ENCODE data around the gene OAT. TPM values are rescaled to one million over a fixed set of nuclear protein-coding genes. Genes with fewer than 3 reads are reported as not detected.

OAT gene
- total and polyA plus RNA-seq, 2 donors (not counting 3 experiments of a cell fraction or from before 2014, with no cell fraction given), result 69.9 to 90.8 TPM

- CTCF ChIA-PET, result interaction anchor here (3.3 to 17.2 kb wide), 2 partner anchors 10 to 383 kb away, joined by 22 to 691 read pairs; no protein-coding TSS in a partner anchor
- Histone ChIP-seq H3K36me3 (ENCODE audit: control insufficient read depth in 2 of 2, extremely low read depth in 1 of 2, insufficient read depth in 2 of 2, low read length in 2 of 2) (no peaks in the 10 kb centered on the region), H2AFZ (ENCODE audit: low read depth, low read length) (no peak overlapping the region), H3K27ac (ENCODE audit: insufficient read depth, low read depth, low read length) (no peak overlapping the region), H3K9ac (replicated peaks; ENCODE audit: extremely low read depth, insufficient read depth, low read length) (no peak overlapping the region), H3K9me3 (replicated peaks; ENCODE audit: control insufficient read depth, insufficient read depth, low read length) (no peaks in the 10 kb centered on the region), H3K4me3 (replicated peaks in 1 of 3; ENCODE audit: insufficient read depth in 1 of 3, low read depth in 1 of 3, low read length in 3 of 3) (no peak overlapping the region), H3K9me1 (replicated peaks; ENCODE audit: control insufficient read depth, extremely low read depth, insufficient read depth, low read length) (no peaks in the 10 kb centered on the region), H3K4me2 (ENCODE audit: insufficient read depth, low read length) (no peak overlapping the region), H3K79me2 (ENCODE audit: control insufficient read depth, insufficient read depth, low read length) (no peaks in the 10 kb centered on the region), H3K4me1 (ENCODE audit: control insufficient read depth, extremely low read depth, insufficient read depth, low read length) (no peaks in the 10 kb centered on the region), H4K20me1 (replicated peaks; ENCODE audit: control insufficient read depth, extremely low read depth, insufficient read depth, low read length) (no peaks in the 10 kb centered on the region), H3K27me3 (ENCODE audit: control insufficient read depth in 2 of 2, insufficient read depth in 2 of 2, low read length in 2 of 2) (peaks cover 0 to 3% of the 10 kb centered on the region in 2 experiments)
- POLR2A ChIA-PET, result no interaction called here
- TF ChIP-seq EZH2 (IDR thresholded peaks at IDR 0.05; ENCODE audit: borderline replicate concordance, low read depth, low read length, severe bottlenecking) (no peak), MAX (IDR thresholded peaks at IDR 0.05; ENCODE audit: insufficient read depth, insufficient read length) (no peak), POLR2AphosphoS5 (IDR thresholded peaks at IDR 0.05; ENCODE audit: insufficient read depth, low read depth, low read length) (no peak), GATA2 (IDR thresholded peaks at IDR 0.05; ENCODE audit: insufficient read depth, insufficient read length, low read depth, low read length) (no peak)
- FAIRE-seq (no peak), DNase-seq (ENCODE audit: low read depth, low spot score) (no peak)
- dilution Hi-C loops (cut with MboI; ENCODE audit: extremely low pct_ligation_motif_present, low sequenced_read_pairs) (no loop called here), intact Hi-C loops (cut with micrococcal nuclease) (no loop called here)
- no TSS peak for BruUV-seq (replicated peaks)
Measured at GRCh38 chr10:124378881-124379471, 39.7 kb downstream of the OAT start.

GRCh38 chr10:124378271-124378670, 40.5 kb downstream of the OAT start:
- H3K4me2 ChIP-seq (ENCODE audit: insufficient read depth, low read length), result no peak overlapping the region
- H3K79me2 ChIP-seq (ENCODE audit: control insufficient read depth, insufficient read depth, low read length), result no peaks in the 10 kb centered on the region
- dilution Hi-C loops (cut with MboI; ENCODE audit: extremely low pct_ligation_motif_present, low sequenced_read_pairs), result no loop called here
- H3K36me3 ChIP-seq (ENCODE audit: control insufficient read depth in 2 of 2, extremely low read depth in 1 of 2, insufficient read depth in 2 of 2, low read length in 2 of 2), result no peaks in the 10 kb centered on the region
- TF ChIP-seq FOS (IDR thresholded peaks at IDR 0.05; ENCODE audit: borderline replicate concordance, insufficient read depth, low read length), result no peak
- no peak for TF ChIP-seq GATA2 (IDR thresholded peaks at IDR 0.05; ENCODE audit: insufficient read depth, insufficient read length, low read depth, low read length)
- TF ChIP-seq POLR2A (IDR thresholded peaks at IDR 0.05; ENCODE audit: low read depth, low read length), result no peak
- TF ChIP-seq POLR2AphosphoS5 (IDR thresholded peaks at IDR 0.05; ENCODE audit: insufficient read depth, low read depth, low read length), result no peak
- TF ChIP-seq, protein P1, sequence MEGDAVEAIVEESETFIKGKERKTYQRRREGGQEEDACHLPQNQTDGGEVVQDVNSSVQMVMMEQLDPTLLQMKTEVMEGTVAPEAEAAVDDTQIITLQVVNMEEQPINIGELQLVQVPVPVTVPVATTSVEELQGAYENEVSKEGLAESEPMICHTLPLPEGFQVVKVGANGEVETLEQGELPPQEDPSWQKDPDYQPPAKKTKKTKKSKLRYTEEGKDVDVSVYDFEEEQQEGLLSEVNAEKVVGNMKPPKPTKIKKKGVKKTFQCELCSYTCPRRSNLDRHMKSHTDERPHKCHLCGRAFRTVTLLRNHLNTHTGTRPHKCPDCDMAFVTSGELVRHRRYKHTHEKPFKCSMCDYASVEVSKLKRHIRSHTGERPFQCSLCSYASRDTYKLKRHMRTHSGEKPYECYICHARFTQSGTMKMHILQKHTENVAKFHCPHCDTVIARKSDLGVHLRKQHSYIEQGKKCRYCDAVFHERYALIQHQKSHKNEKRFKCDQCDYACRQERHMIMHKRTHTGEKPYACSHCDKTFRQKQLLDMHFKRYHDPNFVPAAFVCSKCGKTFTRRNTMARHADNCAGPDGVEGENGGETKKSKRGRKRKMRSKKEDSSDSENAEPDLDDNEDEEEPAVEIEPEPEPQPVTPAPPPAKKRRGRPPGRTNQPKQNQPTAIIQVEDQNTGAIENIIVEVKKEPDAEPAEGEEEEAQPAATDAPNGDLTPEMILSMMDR (IDR thresholded peaks at IDR 0.05; ENCODE audit: extremely low read depth in 1 of 2, insufficient read depth in 1 of 2, low read depth in 1 of 2, low read length in 2 of 2), result no peak
- TF ChIP-seq EZH2 (IDR thresholded peaks at IDR 0.05; ENCODE audit: borderline replicate concordance, low read depth, low read length, severe bottlenecking), result no peak
- TF ChIP-seq MAX (IDR thresholded peaks at IDR 0.05; ENCODE audit: insufficient read depth, insufficient read length), result no peak
- TF ChIP-seq JUN (IDR thresholded peaks at IDR 0.05; ENCODE audit: borderline replicate concordance, insufficient read depth, insufficient read length, low read depth), result no peak
- no peak for TF ChIP-seq MYC (IDR thresholded peaks at IDR 0.05; ENCODE audit: low read depth, low read length)
- ChIA-PET CTCF (interaction anchor here (3.3 to 17.2 kb wide), 2 partner anchors 11 to 382 kb away, joined by 22 to 691 read pairs; no protein-coding TSS in a partner anchor), POLR2A (no interaction called here)
- BruUV-seq (replicated peaks), result no TSS peak
- no peaks in the 10 kb centered on the region for H4K20me1 ChIP-seq (replicated peaks; ENCODE audit: control insufficient read depth, extremely low read depth, insufficient read depth, low read length)
- no peak overlapping the region for H2AFZ ChIP-seq (ENCODE audit: low read depth, low read length)
- H3K27ac ChIP-seq (ENCODE audit: insufficient read depth, low read depth, low read length), result no peak overlapping the region
- intact Hi-C loops (cut with micrococcal nuclease), result no loop called here
- H3K4me3 ChIP-seq (replicated peaks in 1 of 3; ENCODE audit: insufficient read depth in 1 of 3, low read depth in 1 of 3, low read length in 3 of 3), result no peak overlapping the region
- H3K27me3 ChIP-seq (ENCODE audit: control insufficient read depth in 2 of 2, insufficient read depth in 2 of 2, low read length in 2 of 2), result peaks cover 0 to 3% of the 10 kb centered on the region in 2 experiments
- H3K9ac ChIP-seq (replicated peaks; ENCODE audit: extremely low read depth, insufficient read depth, low read length), result no peak overlapping the region
- H3K4me1 ChIP-seq (ENCODE audit: control insufficient read depth, extremely low read depth, insufficient read depth, low read length), result no peaks in the 10 kb centered on the region
- no peaks in the 10 kb centered on the region for H3K9me1 ChIP-seq (replicated peaks; ENCODE audit: control insufficient read depth, extremely low read depth, insufficient read depth, low read length)
- DNase-seq (ENCODE audit: low read depth, low spot score), result no peak
- FAIRE-seq, result no peak
- no peaks in the 10 kb centered on the region for H3K9me3 ChIP-seq (replicated peaks; ENCODE audit: control insufficient read depth, insufficient read depth, low read length)
